Measurements from ENCODE around the gene PLXDC1. TPM values are rescaled to one million over a fixed set of nuclear protein-coding genes. Genes with fewer than 3 reads are reported as not detected.
"Not testable (repeated sequence)": the region's sequence is repeated elsewhere in the genome, so short reads cannot be mapped to it uniquely, and the experiment has no call there.

PLXDC1 gene
- polyA plus RNA-seq, 1 experiment = 1.9 TPM

- peaks cover 3% of the 10 kb centered on the region for H3K27me3 ChIP-seq (ENCODE audit: control insufficient read depth, insufficient read depth, low read length)
- TF ChIP-seq, protein P1, sequence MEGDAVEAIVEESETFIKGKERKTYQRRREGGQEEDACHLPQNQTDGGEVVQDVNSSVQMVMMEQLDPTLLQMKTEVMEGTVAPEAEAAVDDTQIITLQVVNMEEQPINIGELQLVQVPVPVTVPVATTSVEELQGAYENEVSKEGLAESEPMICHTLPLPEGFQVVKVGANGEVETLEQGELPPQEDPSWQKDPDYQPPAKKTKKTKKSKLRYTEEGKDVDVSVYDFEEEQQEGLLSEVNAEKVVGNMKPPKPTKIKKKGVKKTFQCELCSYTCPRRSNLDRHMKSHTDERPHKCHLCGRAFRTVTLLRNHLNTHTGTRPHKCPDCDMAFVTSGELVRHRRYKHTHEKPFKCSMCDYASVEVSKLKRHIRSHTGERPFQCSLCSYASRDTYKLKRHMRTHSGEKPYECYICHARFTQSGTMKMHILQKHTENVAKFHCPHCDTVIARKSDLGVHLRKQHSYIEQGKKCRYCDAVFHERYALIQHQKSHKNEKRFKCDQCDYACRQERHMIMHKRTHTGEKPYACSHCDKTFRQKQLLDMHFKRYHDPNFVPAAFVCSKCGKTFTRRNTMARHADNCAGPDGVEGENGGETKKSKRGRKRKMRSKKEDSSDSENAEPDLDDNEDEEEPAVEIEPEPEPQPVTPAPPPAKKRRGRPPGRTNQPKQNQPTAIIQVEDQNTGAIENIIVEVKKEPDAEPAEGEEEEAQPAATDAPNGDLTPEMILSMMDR (IDR thresholded peaks at IDR 0.05; ENCODE audit: low read depth, low read length) = no peak
- ChIA-PET CTCF (no interaction called here), POLR2A (no interaction called here)
- H3K27ac ChIP-seq (ENCODE audit: low read depth, low read length) = no peak overlapping the region
- DNase-seq (ENCODE audit: low read depth, low spot score) = no peak
- H3K4me3 ChIP-seq (ENCODE audit: low read depth, low read length) = no peak overlapping the region
- H3K9me3 ChIP-seq (ENCODE audit: control insufficient read depth, insufficient read depth, low read length) = no peaks in the 10 kb centered on the region
Observed at GRCh38 chr17:39126436-39126835, 25.0 kb downstream of the PLXDC1 start.

GRCh38 chr17:39125143-39125875, 26.1 kb downstream of the PLXDC1 start:
- Histone ChIP-seq H3K27ac (ENCODE audit: low read depth, low read length) (no peak overlapping the region), H3K4me3 (ENCODE audit: low read depth, low read length) (no peak overlapping the region), H3K9me3 (ENCODE audit: control insufficient read depth, insufficient read depth, low read length) (no peaks in the 10 kb centered on the region), H3K27me3 (ENCODE audit: control insufficient read depth, insufficient read depth, low read length) (peaks cover 3% of the 10 kb centered on the region)
- no peak for DNase-seq (ENCODE audit: low read depth, low spot score)
- TF ChIP-seq, protein P1 (IDR thresholded peaks at IDR 0.05; ENCODE audit: low read depth, low read length) = no peak
- ChIA-PET CTCF (interaction anchor here (0.6 to 1.4 kb wide), 2 partner anchors 28 to 1310 kb away, joined by 4 read pairs; no protein-coding TSS in a partner anchor), POLR2A (no interaction called here)

- no peak overlapping the region for H3K4me3 ChIP-seq (ENCODE audit: low read depth, low read length)
- CTCF ChIA-PET = interaction anchor here (1.4 kb wide), 1 partner anchor 14 kb away, joined by 3 read pairs; no protein-coding TSS in a partner anchor
- no peak for DNase-seq (ENCODE audit: low read depth, low spot score)
Observed at GRCh38 chr17:39123627-39124026, 27.8 kb downstream of the PLXDC1 start.

DNA sequence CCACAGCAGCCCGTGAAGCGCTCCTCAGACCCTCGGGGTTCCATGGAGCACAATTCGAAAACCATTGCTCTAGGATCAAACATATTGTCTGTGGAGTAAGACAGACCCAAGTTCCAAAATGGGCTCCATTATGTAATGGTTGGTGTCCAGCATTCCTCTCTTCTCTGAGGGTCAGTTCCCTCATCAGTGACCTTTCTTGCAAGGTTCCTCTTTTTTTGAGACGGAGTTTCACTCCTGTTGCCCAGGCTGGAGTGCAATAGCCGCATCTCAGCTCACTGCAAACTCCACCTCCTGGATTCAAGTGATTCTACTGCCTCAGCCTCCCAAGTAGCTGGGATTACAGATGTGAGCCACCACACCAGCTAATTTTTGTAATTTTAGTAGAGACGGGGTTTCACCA, 28.4 kb downstream of the PLXDC1 start:
- H3K27me3 ChIP-seq (ENCODE audit: control insufficient read depth, insufficient read depth, low read length) = peaks cover 5% of the 10 kb centered on the region
- H3K4me3 ChIP-seq (ENCODE audit: low read depth, low read length) = no peak overlapping the region
- no peaks in the 10 kb centered on the region for H3K9me3 ChIP-seq (ENCODE audit: control insufficient read depth, insufficient read depth, low read length)
- no peak for DNase-seq (ENCODE audit: low read depth, low spot score)
- TF ChIP-seq, protein P1 (IDR thresholded peaks at IDR 0.05; ENCODE audit: low read depth, low read length) = no peak
- CTCF ChIA-PET = interaction anchor here (0.9 to 1.4 kb wide), 2 partner anchors 13 to 140 kb away, joined by 3 to 8 read pairs; no protein-coding TSS in a partner anchor
- POLR2A ChIA-PET = interaction anchor here (0.8 kb wide), 1 partner anchor 94 kb away, joined by 3 read pairs; no protein-coding TSS in a partner anchor
- H3K27ac ChIP-seq (ENCODE audit: low read depth, low read length) = no peak overlapping the region

More at GRCh38 chr17:39123627-39124026, 27.8 kb downstream of the PLXDC1 start:
- TF ChIP-seq, protein P1 (IDR thresholded peaks at IDR 0.05; ENCODE audit: low read depth, low read length) = no peak
- Histone ChIP-seq H3K27ac (ENCODE audit: low read depth, low read length) (no peak overlapping the region), H3K9me3 (ENCODE audit: control insufficient read depth, insufficient read depth, low read length) (no peaks in the 10 kb centered on the region), H3K27me3 (ENCODE audit: control insufficient read depth, insufficient read depth, low read length) (peaks cover 5% of the 10 kb centered on the region)
- POLR2A ChIA-PET = no interaction called here

DNA sequence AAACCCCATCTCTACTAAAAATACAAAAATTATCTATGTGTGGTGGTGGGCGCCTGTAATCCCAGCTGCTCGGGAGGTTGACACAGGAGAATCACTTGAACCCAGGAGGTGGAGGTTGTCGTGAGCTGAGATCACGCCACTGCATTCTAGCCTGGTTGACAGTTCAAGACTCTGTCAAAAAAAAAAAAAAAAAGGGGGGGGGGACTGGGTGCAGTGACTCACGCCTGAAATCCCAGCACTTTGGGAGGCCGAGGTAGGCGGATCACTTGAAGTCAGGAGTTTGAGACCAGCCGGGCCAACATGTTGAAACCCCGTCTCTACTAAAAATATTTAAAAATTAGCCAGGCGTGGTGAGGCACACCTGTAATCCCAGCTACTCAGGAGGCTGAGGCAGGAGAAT, 29.5 kb downstream of the PLXDC1 start:
- H3K27ac ChIP-seq (ENCODE audit: low read depth, low read length); H3K4me3 ChIP-seq (ENCODE audit: low read depth, low read length); H3K27me3 ChIP-seq (ENCODE audit: control insufficient read depth, insufficient read depth, low read length); DNase-seq (ENCODE audit: low read depth, low spot score); H3K9me3 ChIP-seq (ENCODE audit: control insufficient read depth, insufficient read depth, low read length); POLR2A ChIA-PET: not testable (repeated sequence)
- CTCF ChIA-PET = interaction anchor here (0.9 to 1.1 kb wide), 2 partner anchors 43 to 139 kb away, joined by 3 to 8 read pairs; no protein-coding TSS in a partner anchor
